Keratinocyte (primary cell): ENCODE data around the gene PEX10.

Source experiments
- EZH2 ChIP-seq: IDR thresholded peaks from one replicate; pipeline ENCODE4 v1.6.1; 2012; ENCODE audit warnings: inconsistent platforms, mild to moderate bottlenecking, low read length, moderate library complexity
- TF ChIP-seq, protein P1 (sequence below), 3 experiments: IDR thresholded peaks in 1 of 3; conservative IDR thresholded peaks in 1 of 3; optimal IDR thresholded peaks in 1 of 3; 2 replicates in 2 of 3; 3 replicates in 1 of 3; pipeline versions ENCODE3 to v1.5.1; 2011; ENCODE audit warnings: low read length in 3 of 3, mild to moderate bottlenecking in 3 of 3, moderate library complexity in 2 of 3, control low read depth in 1 of 3, inconsistent platforms in 1 of 3; ENCODE audit not compliant: insufficient read depth in 2 of 3; ENCODE audit errors: extremely low read depth in 1 of 3

- TF ChIP-seq EZH2, result no peak
- TF ChIP-seq, protein P1, sequence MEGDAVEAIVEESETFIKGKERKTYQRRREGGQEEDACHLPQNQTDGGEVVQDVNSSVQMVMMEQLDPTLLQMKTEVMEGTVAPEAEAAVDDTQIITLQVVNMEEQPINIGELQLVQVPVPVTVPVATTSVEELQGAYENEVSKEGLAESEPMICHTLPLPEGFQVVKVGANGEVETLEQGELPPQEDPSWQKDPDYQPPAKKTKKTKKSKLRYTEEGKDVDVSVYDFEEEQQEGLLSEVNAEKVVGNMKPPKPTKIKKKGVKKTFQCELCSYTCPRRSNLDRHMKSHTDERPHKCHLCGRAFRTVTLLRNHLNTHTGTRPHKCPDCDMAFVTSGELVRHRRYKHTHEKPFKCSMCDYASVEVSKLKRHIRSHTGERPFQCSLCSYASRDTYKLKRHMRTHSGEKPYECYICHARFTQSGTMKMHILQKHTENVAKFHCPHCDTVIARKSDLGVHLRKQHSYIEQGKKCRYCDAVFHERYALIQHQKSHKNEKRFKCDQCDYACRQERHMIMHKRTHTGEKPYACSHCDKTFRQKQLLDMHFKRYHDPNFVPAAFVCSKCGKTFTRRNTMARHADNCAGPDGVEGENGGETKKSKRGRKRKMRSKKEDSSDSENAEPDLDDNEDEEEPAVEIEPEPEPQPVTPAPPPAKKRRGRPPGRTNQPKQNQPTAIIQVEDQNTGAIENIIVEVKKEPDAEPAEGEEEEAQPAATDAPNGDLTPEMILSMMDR (optimal IDR thresholded peaks at IDR 0.05 in 1 of 3, IDR thresholded peaks at IDR 0.05 in 1 of 3, conservative IDR thresholded peaks at IDR 0.05 in 1 of 3; ENCODE audit: extremely low read depth in 1 of 3, insufficient read depth in 2 of 3, low read length in 3 of 3), result no peak
Measured at GRCh38 chr1:2385606-2386280, 26.6 kb downstream of the PEX10 start.
